ENCODE data around the gene ALG14. TPM values are rescaled to one million over a fixed set of nuclear protein-coding genes. Genes with fewer than 3 reads are reported as not detected.
"Not testable (repeated sequence)": the region's sequence is repeated elsewhere in the genome, so short reads cannot be mapped to it uniquely, and the experiment has no call there.

Gene ALG14
- total and polyA plus RNA-seq, 4 donors, result 0.50 to 3.2 (median 1.8) TPM

DNA sequence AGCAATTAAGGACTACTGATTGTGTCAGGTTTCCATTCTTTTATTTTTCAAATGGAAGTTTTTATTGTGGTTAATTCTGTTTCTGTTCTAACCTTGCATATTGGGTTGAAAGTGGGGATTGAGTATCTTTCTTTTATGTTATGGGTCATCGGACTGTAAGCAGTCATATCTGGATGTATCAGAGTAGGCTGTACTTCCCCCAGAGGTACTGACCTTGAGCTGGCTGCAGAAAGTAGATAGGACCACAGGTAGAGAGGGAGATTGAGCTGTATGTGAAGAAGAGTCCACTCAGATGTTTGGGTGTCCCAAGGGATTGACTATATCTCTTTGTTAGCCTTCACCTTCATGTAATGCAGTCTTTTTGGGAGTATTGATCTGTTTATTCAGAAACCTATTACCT is 20.5 kb upstream of the ALG14 start:
- H3K27ac ChIP-seq (ENCODE audit: low read depth in 1 of 2, low read length in 2 of 2), result no peak overlapping the region
- H3K9me3 ChIP-seq (ENCODE audit: control insufficient read depth, low read length), result no peaks in the 10 kb centered on the region
- H3K4me1 ChIP-seq (ENCODE audit: control insufficient read depth in 1 of 2, insufficient read depth in 2 of 2, low read length in 2 of 2), result peaks cover 2 to 3% of the 10 kb centered on the region in 2 donors
- no peaks in the 10 kb centered on the region for H3K27me3 ChIP-seq (ENCODE audit: control insufficient read depth in 1 of 2, insufficient read depth in 2 of 2, low read length in 1 of 2)
- no peaks in the 10 kb centered on the region for H3K36me3 ChIP-seq (ENCODE audit: control insufficient read depth in 1 of 2, insufficient read depth in 2 of 2, low read length in 1 of 2)
- WGBS, 2 donors, result 41 to 86% methylated on average over 1 of the region's 1 CpG
- ATAC-seq (ENCODE audit: low FRiP score) (no peak), DNase-seq (no peak)
- H3K4me3 ChIP-seq (ENCODE audit: low read length in 2 of 2), result no peak overlapping the region
- intact Hi-C loops (cut with DNase I), result no loop called here

- DNase-seq; H3K27me3 ChIP-seq (ENCODE audit: control insufficient read depth in 1 of 2, insufficient read depth in 2 of 2, low read length in 1 of 2); H3K36me3 ChIP-seq (ENCODE audit: control insufficient read depth in 1 of 2, insufficient read depth in 2 of 2, low read length in 1 of 2): not testable (repeated sequence)
Observed at GRCh38 chr1:95092891-95093290, 20.1 kb upstream of the ALG14 start.

GRCh38 chr1:95091290-95091689 is 18.5 kb upstream of the ALG14 start:
- H3K27ac ChIP-seq (ENCODE audit: low read depth in 1 of 2, low read length in 2 of 2); H3K27me3 ChIP-seq (ENCODE audit: control insufficient read depth in 1 of 2, insufficient read depth in 2 of 2, low read length in 1 of 2); H3K4me1 ChIP-seq (ENCODE audit: control insufficient read depth in 1 of 2, insufficient read depth in 2 of 2, low read length in 2 of 2); H3K9me3 ChIP-seq (ENCODE audit: control insufficient read depth, low read length); intact Hi-C loops (cut with DNase I); ATAC-seq (ENCODE audit: low FRiP score); H3K4me3 ChIP-seq (ENCODE audit: low read length in 2 of 2); H3K36me3 ChIP-seq (ENCODE audit: control insufficient read depth in 1 of 2, insufficient read depth in 2 of 2, low read length in 1 of 2); DNase-seq: not testable (repeated sequence)
- 62 to 79% methylated on average over 27 to 28 of the region's 28 CpGs for WGBS, 2 donors

More at GRCh38 chr1:95092891-95093290, 20.1 kb upstream of the ALG14 start:
- H3K9me3 ChIP-seq (ENCODE audit: control insufficient read depth, low read length); H3K4me1 ChIP-seq (ENCODE audit: control insufficient read depth in 1 of 2, insufficient read depth in 2 of 2, low read length in 2 of 2); H3K4me3 ChIP-seq (ENCODE audit: low read length in 2 of 2); intact Hi-C loops (cut with DNase I); ATAC-seq (ENCODE audit: low FRiP score); H3K27ac ChIP-seq (ENCODE audit: low read depth in 1 of 2, low read length in 2 of 2): not testable (repeated sequence)

GRCh38 chr1:95089650-95090287 is 17.0 kb upstream of the ALG14 start:
- ATAC-seq (ENCODE audit: low FRiP score) (no peak), DNase-seq (no peak)
- H3K4me3 ChIP-seq (ENCODE audit: low read length in 2 of 2), result no peak overlapping the region
- no peaks in the 10 kb centered on the region for H3K27me3 ChIP-seq (ENCODE audit: control insufficient read depth in 1 of 2, insufficient read depth in 2 of 2, low read length in 1 of 2)
- intact Hi-C loops (cut with DNase I), result loop anchor here (5.0 to 10.0 kb wide), 2 partner anchors 143 to 145 kb away; partner anchors contain the start of gene RWDD3 (in 2 of the 2)
- peaks cover 0 to 8% of the 10 kb centered on the region in 2 donors for H3K4me1 ChIP-seq (ENCODE audit: control insufficient read depth in 1 of 2, insufficient read depth in 2 of 2, low read length in 2 of 2)
- no peaks in the 10 kb centered on the region for H3K36me3 ChIP-seq (ENCODE audit: control insufficient read depth in 1 of 2, insufficient read depth in 2 of 2, low read length in 1 of 2)
- no peaks in the 10 kb centered on the region for H3K9me3 ChIP-seq (ENCODE audit: control insufficient read depth, low read length)
- WGBS, 2 donors, result 95 to 98% methylated on average over 6 of the region's 6 CpGs
- H3K27ac ChIP-seq (ENCODE audit: low read depth in 1 of 2, low read length in 2 of 2), result no peak overlapping the region

GRCh38 chr1:95088303-95088702 is 15.6 kb upstream of the ALG14 start:
- WGBS, 2 donors, result 16 to 35% methylated on average over 1 of the region's 1 CpG
- intact Hi-C loops (cut with DNase I), result loop anchor here (5.0 to 10.0 kb wide), 2 partner anchors 144 to 146 kb away; partner anchors contain the start of gene RWDD3 (in 2 of the 2)

DNA sequence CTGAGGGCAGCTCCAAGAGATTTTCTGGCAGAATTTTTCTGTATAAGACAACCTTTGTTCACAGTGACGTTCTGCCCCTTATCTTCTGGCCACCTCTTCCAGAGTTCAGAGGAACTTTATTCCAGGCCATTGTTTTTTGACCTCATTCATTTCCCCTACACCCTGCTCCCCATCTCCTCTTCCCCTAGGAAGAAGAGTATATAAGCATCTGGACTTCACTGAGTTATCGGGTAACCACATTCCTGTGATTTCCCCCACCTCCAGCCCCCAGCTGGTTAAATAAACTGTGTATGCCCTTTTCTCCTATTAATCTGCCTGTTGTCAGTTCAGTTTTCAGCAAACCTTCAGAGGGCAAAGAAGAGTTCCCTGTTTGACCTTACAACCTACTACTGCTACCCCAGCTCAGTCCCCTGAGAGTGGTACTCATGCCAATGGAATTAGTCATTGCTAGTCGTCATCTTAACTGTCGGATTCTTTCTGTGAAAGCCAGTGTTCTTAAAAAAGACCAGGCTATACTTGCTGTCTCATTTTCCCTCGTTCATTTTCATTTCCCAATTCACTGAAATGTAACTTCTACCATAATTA is 14.3 kb upstream of the ALG14 start:
- 1 to 5% methylated on average over 5 of the region's 5 CpGs for WGBS, 2 donors
- H3K27ac ChIP-seq (ENCODE audit: low read depth in 1 of 2, low read length in 2 of 2), result peak overlapping the region in 1 of 2 donors; percentile 58
- H3K9me3 ChIP-seq (ENCODE audit: control insufficient read depth, low read length), result no peaks in the 10 kb centered on the region
- no peaks in the 10 kb centered on the region for H3K27me3 ChIP-seq (ENCODE audit: control insufficient read depth in 1 of 2, insufficient read depth in 2 of 2, low read length in 1 of 2)
- DNase-seq, result no peak
- ATAC-seq (ENCODE audit: low FRiP score), result peak; percentile 91
- H3K4me1 ChIP-seq (ENCODE audit: control insufficient read depth in 1 of 2, insufficient read depth in 2 of 2, low read length in 2 of 2), result peaks cover 0 to 8% of the 10 kb centered on the region in 2 donors
- intact Hi-C loops (cut with DNase I), result loop anchor here (1.0 to 10.0 kb wide), 3 partner anchors 31 to 148 kb away; partner anchors contain the start of gene RWDD3 (in 2 of the 2)
- no peaks in the 10 kb centered on the region for H3K36me3 ChIP-seq (ENCODE audit: control insufficient read depth in 1 of 2, insufficient read depth in 2 of 2, low read length in 1 of 2)
- no peak overlapping the region for H3K4me3 ChIP-seq (ENCODE audit: low read length in 2 of 2)

More at GRCh38 chr1:95088303-95088702, 15.6 kb upstream of the ALG14 start:
- Histone ChIP-seq H3K27me3 (ENCODE audit: control insufficient read depth in 1 of 2, insufficient read depth in 2 of 2, low read length in 1 of 2) (no peaks in the 10 kb centered on the region), H3K4me1 (ENCODE audit: control insufficient read depth in 1 of 2, insufficient read depth in 2 of 2, low read length in 2 of 2) (peaks cover 0 to 8% of the 10 kb centered on the region in 2 donors), H3K36me3 (ENCODE audit: control insufficient read depth in 1 of 2, insufficient read depth in 2 of 2, low read length in 1 of 2) (no peaks in the 10 kb centered on the region), H3K4me3 (ENCODE audit: low read length in 2 of 2) (no peak overlapping the region), H3K9me3 (ENCODE audit: control insufficient read depth, low read length) (no peaks in the 10 kb centered on the region), H3K27ac (ENCODE audit: low read depth in 1 of 2, low read length in 2 of 2) (peak overlapping the region in 1 of 2 donors; percentile 67)
- ATAC-seq (ENCODE audit: low FRiP score) (no peak), DNase-seq (no peak)

DNA sequence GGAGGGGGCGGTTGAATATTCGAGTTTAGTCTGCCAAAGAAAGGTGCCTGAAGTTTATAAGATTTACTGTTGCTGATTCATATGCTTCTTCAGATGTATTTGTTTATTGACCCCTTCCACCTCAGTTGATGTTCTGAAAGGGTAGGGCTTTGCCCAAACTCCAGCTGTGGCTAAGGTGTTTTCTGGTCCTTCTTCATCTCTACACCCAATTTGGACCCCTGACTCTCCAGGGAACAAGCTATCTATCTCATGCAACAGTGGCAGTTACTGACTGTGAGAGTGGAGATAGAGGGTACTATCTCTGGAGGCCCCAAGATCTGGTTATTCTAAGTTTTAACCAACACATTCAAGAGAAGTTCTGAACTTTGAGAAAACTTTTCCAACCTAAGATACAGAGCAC is 12.6 kb upstream of the ALG14 start:
- intact Hi-C loops (cut with DNase I), result loop anchor here (5.0 to 10.0 kb wide), 2 partner anchors 147 to 149 kb away; partner anchors contain the start of gene RWDD3 (in 2 of the 2)
- no peaks in the 10 kb centered on the region for H3K9me3 ChIP-seq (ENCODE audit: control insufficient read depth, low read length)
- WGBS, 2 donors, result 29 to 30% methylated on average over 2 of the region's 2 CpGs
- H3K27ac ChIP-seq (ENCODE audit: low read depth in 1 of 2, low read length in 2 of 2), result no peak overlapping the region
- H3K4me1 ChIP-seq (ENCODE audit: control insufficient read depth in 1 of 2, insufficient read depth in 2 of 2, low read length in 2 of 2), result peaks cover 0 to 8% of the 10 kb centered on the region in 2 donors
- H3K36me3 ChIP-seq (ENCODE audit: control insufficient read depth in 1 of 2, insufficient read depth in 2 of 2, low read length in 1 of 2), result no peaks in the 10 kb centered on the region
- ATAC-seq (ENCODE audit: low FRiP score) (no peak), DNase-seq (no peak)
- no peaks in the 10 kb centered on the region for H3K27me3 ChIP-seq (ENCODE audit: control insufficient read depth in 1 of 2, insufficient read depth in 2 of 2, low read length in 1 of 2)
- H3K4me3 ChIP-seq (ENCODE audit: low read length in 2 of 2), result no peak overlapping the region

DNA sequence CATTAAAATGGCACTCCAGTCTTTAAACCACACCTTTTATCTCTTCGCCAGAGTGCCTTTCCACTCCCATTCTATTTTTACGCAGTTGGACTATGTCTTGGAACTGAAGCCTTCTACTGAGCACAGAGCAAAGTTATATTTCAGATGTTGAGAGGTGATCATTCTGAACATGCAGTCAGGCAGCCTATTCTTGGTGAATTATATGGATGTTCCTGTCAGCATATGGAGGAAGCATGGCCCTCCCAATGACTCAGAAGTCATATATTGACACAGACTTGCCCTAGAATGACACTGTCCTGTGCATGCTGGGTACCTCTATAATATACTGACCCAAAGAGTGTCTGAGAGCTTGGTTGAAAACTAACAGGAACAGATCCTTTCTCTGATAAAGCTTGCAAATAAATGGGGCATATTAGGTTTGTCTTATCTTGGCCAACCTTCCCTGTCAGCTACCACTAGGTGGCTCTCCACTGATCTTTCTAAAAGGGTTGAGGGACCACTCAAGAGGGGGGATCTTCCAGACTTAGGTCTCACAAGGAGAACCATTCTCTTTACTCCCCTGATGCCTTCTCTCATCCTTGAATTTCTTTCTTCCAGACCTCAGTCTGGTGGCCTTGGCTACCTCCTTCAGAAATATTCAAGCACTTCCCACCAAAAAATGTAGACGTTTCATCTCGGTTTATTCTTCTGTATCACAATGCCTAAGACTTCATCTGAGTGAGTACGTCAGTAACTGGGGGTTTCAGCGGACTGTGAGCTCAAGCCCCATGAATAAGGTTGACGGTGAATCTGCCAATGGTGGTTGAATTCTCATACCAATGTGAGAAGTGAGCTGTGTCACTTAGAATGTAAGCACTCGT is 11.8 kb upstream of the ALG14 start:
- no peak for ATAC-seq (ENCODE audit: low FRiP score)
- Histone ChIP-seq H3K4me3 (ENCODE audit: low read length in 2 of 2) (no peak overlapping the region), H3K9me3 (ENCODE audit: control insufficient read depth, low read length) (no peaks in the 10 kb centered on the region), H3K36me3 (ENCODE audit: control insufficient read depth in 1 of 2, insufficient read depth in 2 of 2, low read length in 1 of 2) (no peaks in the 10 kb centered on the region), H3K27me3 (ENCODE audit: control insufficient read depth in 1 of 2, insufficient read depth in 2 of 2, low read length in 1 of 2) (no peaks in the 10 kb centered on the region), H3K4me1 (ENCODE audit: control insufficient read depth in 1 of 2, insufficient read depth in 2 of 2, low read length in 2 of 2) (peaks cover 0 to 8% of the 10 kb centered on the region in 2 donors), H3K27ac (ENCODE audit: low read depth in 1 of 2, low read length in 2 of 2) (peak overlapping the region in 1 of 2 donors; percentile 25)
- DNase-seq, result no peak
- intact Hi-C loops (cut with DNase I), result loop anchor here (5.0 to 10.0 kb wide), 2 partner anchors 148 to 150 kb away; partner anchors contain the start of gene RWDD3 (in 2 of the 2)
- 62% methylated on average over 8 of the region's 8 CpGs for WGBS, 2 donors

All from aorta (tissue), 5 donors.